Activated naive CD4-positive, alpha-beta T cell treated with anti-CD3 and anti-CD28 coated beads for 36 hours (primary cell): ENCODE results near the gene NLN. TPM values are rescaled to one million over a fixed set of nuclear protein-coding genes. Genes with fewer than 3 reads are reported as not detected.
A peak's percentile ranks its signal among the peaks of the same experiment; 100 is the strongest.
"Not testable (repeated sequence)": the region's sequence is repeated elsewhere in the genome, so short reads cannot be mapped to it uniquely, and the experiment has no call there.

Source experiments
- CTCF ChIA-PET: fragments of 350-600 bp; sonication (Branson Sonifier 250); formaldehyde crosslinking; loops from one replicate; lab custom pipeline; 2021; ENCODE audit warnings: antibody characterized with exemption; lab: Charles Lee
- DNase-seq: peaks from one replicate; pipeline ENCODE4 v3.0.0-alpha.2; 2020
- H3K27ac Mint-ChIP-seq: one replicate; pipeline ENCODE4 v1.8.0; 2021; ENCODE audit warnings: mild to moderate bottlenecking, mixed read lengths
- H3K27me3 Mint-ChIP-seq: one replicate; pipeline ENCODE4 v1.8.0; 2021; ENCODE audit warnings: low read depth, mixed read lengths
- H3K36me3 Mint-ChIP-seq: one replicate; pipeline ENCODE4 v1.8.0; 2021; ENCODE audit warnings: low read depth, mixed read lengths
- H3K4me1 Mint-ChIP-seq: one replicate; pipeline ENCODE4 v1.8.0; 2021; ENCODE audit warnings: low read depth, mixed read lengths
- H3K4me3 Mint-ChIP-seq: one replicate; pipeline ENCODE4 v1.8.0; 2021; ENCODE audit warnings: mild to moderate bottlenecking, moderate library complexity, mixed read lengths
- H3K9me3 Mint-ChIP-seq: one replicate; pipeline ENCODE4 v1.8.0; 2021; ENCODE audit warnings: mixed read lengths
- intact Hi-C: fragments of 100-400 bp; cut with micrococcal nuclease; formaldehyde crosslinking; loops from one replicate; pipeline ENCODE4 v1.15.1; 2023
- total RNA-seq, 2 experiments: library from RNA; stranded (reverse); gene quantifications; one replicate each; pipeline ENCODE4 v1.2.3, GENCODE V29; 2021

Gene NLN
- total RNA-seq, 2 experiments from 2014 or later, result 32.4 to 35.5 TPM

- CTCF ChIA-PET, result no interaction called here
- Mint-ChIP-seq H3K4me1 (peaks cover 11% of the 10 kb centered on the region), H3K4me3 (no peak overlapping the region), H3K27me3 (no peaks in the 10 kb centered on the region), H3K27ac (no peak overlapping the region), H3K9me3 (no peaks in the 10 kb centered on the region), H3K36me3 (peaks cover 17% of the 10 kb centered on the region)
- no peak for DNase-seq
- intact Hi-C loops, result no loop called here
Measured at GRCh38 chr5:65707663-65708062, 14.3 kb upstream of the NLN start.

DNA sequence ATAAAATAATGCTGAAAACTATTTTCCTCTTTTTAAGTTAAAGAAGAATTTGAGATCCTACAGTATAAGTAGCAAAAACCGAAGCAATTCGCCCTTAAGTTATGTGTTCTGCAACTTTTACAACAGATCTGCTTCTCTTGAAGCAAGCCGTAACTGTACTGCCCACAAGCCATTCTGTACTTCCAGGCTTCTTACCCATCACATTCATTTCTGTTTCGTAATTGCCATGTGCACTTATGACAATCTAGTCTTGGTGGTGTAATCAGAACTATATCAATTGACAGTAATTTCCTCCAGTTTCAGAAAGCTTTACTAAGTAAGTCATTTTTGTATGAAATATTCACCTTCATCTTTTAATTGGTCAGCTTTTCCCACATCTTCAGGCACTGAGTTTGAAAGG is 13.9 kb upstream of the NLN start:
- CTCF ChIA-PET, result no interaction called here
- no peaks in the 10 kb centered on the region for H3K9me3 Mint-ChIP-seq
- no peak overlapping the region for H3K27ac Mint-ChIP-seq
- H3K4me3 Mint-ChIP-seq, result no peak overlapping the region
- H3K4me1 Mint-ChIP-seq, result peaks cover 12% of the 10 kb centered on the region
- H3K27me3 Mint-ChIP-seq, result no peaks in the 10 kb centered on the region
- intact Hi-C loops, result no loop called here
- peaks cover 16% of the 10 kb centered on the region for H3K36me3 Mint-ChIP-seq
- DNase-seq, result no peak

DNA sequence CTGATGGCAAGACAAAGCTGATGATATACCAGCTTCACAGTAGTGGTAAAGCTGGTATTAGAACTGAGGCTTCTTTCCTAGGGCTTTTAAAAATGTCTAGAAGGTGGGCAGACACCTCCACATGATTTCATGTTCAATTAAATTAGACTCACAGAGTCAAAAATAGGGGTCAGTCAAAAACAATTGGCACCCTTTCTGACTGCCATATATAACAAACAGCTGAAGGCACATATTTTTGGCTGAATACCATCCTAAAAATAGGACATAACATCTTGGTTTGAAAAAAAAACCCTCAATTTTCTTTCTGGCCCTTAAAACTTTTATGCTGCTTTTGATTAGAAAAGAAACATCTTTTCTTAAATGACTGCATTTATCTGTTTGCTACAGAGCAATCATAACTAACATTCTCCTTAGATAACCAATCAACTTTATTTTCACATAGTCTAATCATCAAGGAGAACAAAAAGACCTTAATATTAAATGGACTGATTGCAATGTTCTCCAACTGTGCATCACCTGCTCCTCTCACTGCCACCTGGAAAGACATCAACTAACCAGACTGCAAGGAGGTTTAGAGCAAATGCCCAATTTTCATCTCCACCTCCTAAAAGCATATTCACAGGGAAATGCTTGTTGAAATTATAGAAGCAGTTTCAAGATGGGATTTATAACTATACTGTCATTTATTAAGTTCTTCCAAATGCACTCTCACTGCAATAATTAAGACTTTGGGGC is 3.3 kb upstream of the NLN start:
- H3K4me3 Mint-ChIP-seq, result peak overlapping the region; percentile 70
- intact Hi-C loops, result no loop called here
- peak overlapping the region; percentile 94 for H3K27ac Mint-ChIP-seq
- no peak for DNase-seq
- CTCF ChIA-PET, result interaction anchor here (0.5 to 1.5 kb wide), 2 partner anchors 14 to 424 kb away, joined by 3 to 4 read pairs; no protein-coding TSS in a partner anchor
- no peaks in the 10 kb centered on the region for H3K9me3 Mint-ChIP-seq
- peaks cover 9% of the 10 kb centered on the region for H3K36me3 Mint-ChIP-seq
- H3K27me3 Mint-ChIP-seq, result no peaks in the 10 kb centered on the region
- H3K4me1 Mint-ChIP-seq, result peaks cover 14% of the 10 kb centered on the region

- H3K4me1 Mint-ChIP-seq, result peaks cover 13% of the 10 kb centered on the region
- H3K36me3 Mint-ChIP-seq, result peaks cover 8% of the 10 kb centered on the region
- peak overlapping the region; percentile 88 for H3K4me3 Mint-ChIP-seq
- intact Hi-C loops, result loop anchor here (1.0 to 10.0 kb wide), 10 partner anchors 21 to 1104 kb away; partner anchors contain the start of genes CENPK, CWC27, PPWD1 and SREK1
- H3K27ac Mint-ChIP-seq, result peak overlapping the region; percentile 94
- no peaks in the 10 kb centered on the region for H3K9me3 Mint-ChIP-seq
- DNase-seq, result peak; percentile 26
- CTCF ChIA-PET, result no interaction called here
- no peaks in the 10 kb centered on the region for H3K27me3 Mint-ChIP-seq
Measured at GRCh38 chr5:65721050-65721719, 820 bp upstream of the NLN start.

GRCh38 chr5:65722575-65723403 is 784 bp downstream of the NLN start:
- H3K36me3 Mint-ChIP-seq, result peaks cover 8% of the 10 kb centered on the region
- CTCF ChIA-PET, result interaction anchor here (1.0 to 2.0 kb wide), 3 partner anchors 15 to 221 kb away, joined by 3 to 5 read pairs (median 3); no protein-coding TSS in a partner anchor
- H3K27ac Mint-ChIP-seq, result peak overlapping the region; percentile 10
- H3K4me1 Mint-ChIP-seq, result peaks cover 13% of the 10 kb centered on the region
- no peaks in the 10 kb centered on the region for H3K27me3 Mint-ChIP-seq
- intact Hi-C loops, result loop anchor here (5.0 to 10.0 kb wide), 5 partner anchors 528 to 1102 kb away; partner anchors contain the start of genes CWC27 and SREK1IP1
- H3K9me3 Mint-ChIP-seq, result no peaks in the 10 kb centered on the region
- no peak for DNase-seq
- H3K4me3 Mint-ChIP-seq, result peak overlapping the region; percentile 88

DNA sequence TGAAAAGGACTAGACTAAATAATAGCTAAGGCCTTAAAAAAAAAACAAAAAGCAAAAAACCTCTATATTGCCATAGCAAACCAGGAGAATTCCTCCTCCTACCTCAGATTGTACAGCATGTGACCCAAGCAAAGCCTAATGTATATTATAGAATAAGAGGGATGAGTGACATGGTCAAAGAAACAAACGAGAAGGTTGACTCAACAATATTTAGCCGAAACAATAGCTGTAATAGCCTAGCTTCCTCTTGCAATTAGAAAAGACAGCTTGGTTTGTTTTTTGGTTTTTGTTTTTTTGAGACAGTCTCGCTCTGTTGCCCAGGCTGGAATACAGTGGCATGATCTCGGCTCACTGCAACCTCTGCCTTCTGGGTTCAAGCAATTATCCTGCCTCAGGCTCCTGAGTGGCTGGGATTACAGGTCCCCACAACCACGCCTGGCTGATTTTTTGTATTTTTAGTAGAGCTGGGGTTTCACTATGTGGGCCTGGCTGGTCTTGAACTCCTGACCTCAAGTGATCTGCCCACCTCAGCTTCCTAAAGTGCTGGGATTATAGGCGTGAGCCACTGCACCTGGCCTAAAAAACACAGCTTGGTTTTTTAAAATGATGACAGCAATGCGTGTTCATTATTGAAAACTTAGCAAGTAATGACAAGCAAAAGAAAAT is 5.6 kb downstream of the NLN start:
- intact Hi-C loops, result loop anchor here (10.0 kb wide), 2 partner anchors 533 to 1097 kb away; no protein-coding TSS in a partner anchor
- CTCF ChIA-PET, result interaction anchor here (1.2 kb wide), 1 partner anchor 14 kb away, joined by 4 read pairs; no protein-coding TSS in a partner anchor
- Mint-ChIP-seq H3K4me3 (no peak overlapping the region), H3K9me3 (no peaks in the 10 kb centered on the region), H3K36me3 (peaks cover 2% of the 10 kb centered on the region), H3K27me3 (no peaks in the 10 kb centered on the region), H3K4me1 (peaks cover 10% of the 10 kb centered on the region), H3K27ac (no peak overlapping the region)
- DNase-seq, result no peak

GRCh38 chr5:65728218-65728617 is 6.2 kb downstream of the NLN start:
- intact Hi-C loops, result loop anchor here (10.0 kb wide), 2 partner anchors 533 to 1097 kb away; no protein-coding TSS in a partner anchor
- no peak for DNase-seq
- no peaks in the 10 kb centered on the region for H3K9me3 Mint-ChIP-seq
- CTCF ChIA-PET, result interaction anchor here (1.2 kb wide), 1 partner anchor 14 kb away, joined by 4 read pairs; no protein-coding TSS in a partner anchor
- H3K36me3 Mint-ChIP-seq, result peaks cover 2% of the 10 kb centered on the region
- no peak overlapping the region for H3K4me3 Mint-ChIP-seq
- no peak overlapping the region for H3K27ac Mint-ChIP-seq
- H3K4me1 Mint-ChIP-seq, result peaks cover 6% of the 10 kb centered on the region
- no peaks in the 10 kb centered on the region for H3K27me3 Mint-ChIP-seq

- Mint-ChIP-seq H3K9me3 (no peaks in the 10 kb centered on the region), H3K4me1 (peaks cover 11% of the 10 kb centered on the region), H3K36me3 (no peaks in the 10 kb centered on the region), H3K4me3 (no peak overlapping the region), H3K27ac (no peak overlapping the region), H3K27me3 (no peaks in the 10 kb centered on the region)
- intact Hi-C loops, result no loop called here
- CTCF ChIA-PET, result no interaction called here
- no peak for DNase-seq
Measured at GRCh38 chr5:65730910-65731309, 8.9 kb downstream of the NLN start.

DNA sequence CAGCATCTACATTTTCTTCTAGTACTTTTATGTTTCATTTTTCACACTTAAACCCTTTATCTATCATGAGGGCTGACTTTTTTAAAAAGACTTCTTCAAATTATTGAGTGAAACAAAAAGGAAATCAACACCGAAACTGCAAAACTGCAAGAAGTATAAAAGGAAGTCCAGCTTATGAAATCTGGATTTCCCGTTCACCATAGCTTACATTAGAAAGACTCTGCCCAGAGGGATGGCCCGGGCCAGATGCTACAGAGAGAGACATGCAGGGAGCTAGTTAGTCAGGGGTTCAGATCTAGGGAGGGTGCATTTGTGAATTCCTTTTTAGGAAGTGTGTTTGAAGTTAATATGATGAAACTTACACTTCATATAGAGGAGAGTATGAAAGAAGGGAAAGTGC is 10.0 kb downstream of the NLN start:
- DNase-seq, CTCF ChIA-PET, H3K36me3 Mint-ChIP-seq, H3K27ac Mint-ChIP-seq, H3K27me3 Mint-ChIP-seq, H3K9me3 Mint-ChIP-seq, H3K4me3 Mint-ChIP-seq, intact Hi-C loops: not testable (repeated sequence)
- H3K4me1 Mint-ChIP-seq, result peaks cover 11% of the 10 kb centered on the region

- intact Hi-C loops, H3K27me3 Mint-ChIP-seq, H3K27ac Mint-ChIP-seq, DNase-seq, H3K36me3 Mint-ChIP-seq, H3K9me3 Mint-ChIP-seq, H3K4me3 Mint-ChIP-seq: not testable (repeated sequence)
- peaks cover 11% of the 10 kb centered on the region for H3K4me1 Mint-ChIP-seq
- CTCF ChIA-PET, result interaction anchor here (0.7 kb wide), 1 partner anchor 823 kb away, joined by 3 read pairs; no protein-coding TSS in a partner anchor
Measured at GRCh38 chr5:65734196-65734775, 12.3 kb downstream of the NLN start.

GRCh38 chr5:65734921-65735320 is 12.9 kb downstream of the NLN start:
- Mint-ChIP-seq H3K4me3 (no peak overlapping the region), H3K36me3 (no peaks in the 10 kb centered on the region), H3K9me3 (no peaks in the 10 kb centered on the region), H3K27ac (no peak overlapping the region), H3K27me3 (no peaks in the 10 kb centered on the region), H3K4me1 (peaks cover 13% of the 10 kb centered on the region)
- CTCF ChIA-PET, result no interaction called here
- no peak for DNase-seq
- intact Hi-C loops, result no loop called here
